Measurements from ENCODE around the gene S1PR5.
"Not testable (repeated sequence)": the region's sequence is repeated elsewhere in the genome, so short reads cannot be mapped to it uniquely, and the experiment has no call there.

S1PR5 gene

DNA sequence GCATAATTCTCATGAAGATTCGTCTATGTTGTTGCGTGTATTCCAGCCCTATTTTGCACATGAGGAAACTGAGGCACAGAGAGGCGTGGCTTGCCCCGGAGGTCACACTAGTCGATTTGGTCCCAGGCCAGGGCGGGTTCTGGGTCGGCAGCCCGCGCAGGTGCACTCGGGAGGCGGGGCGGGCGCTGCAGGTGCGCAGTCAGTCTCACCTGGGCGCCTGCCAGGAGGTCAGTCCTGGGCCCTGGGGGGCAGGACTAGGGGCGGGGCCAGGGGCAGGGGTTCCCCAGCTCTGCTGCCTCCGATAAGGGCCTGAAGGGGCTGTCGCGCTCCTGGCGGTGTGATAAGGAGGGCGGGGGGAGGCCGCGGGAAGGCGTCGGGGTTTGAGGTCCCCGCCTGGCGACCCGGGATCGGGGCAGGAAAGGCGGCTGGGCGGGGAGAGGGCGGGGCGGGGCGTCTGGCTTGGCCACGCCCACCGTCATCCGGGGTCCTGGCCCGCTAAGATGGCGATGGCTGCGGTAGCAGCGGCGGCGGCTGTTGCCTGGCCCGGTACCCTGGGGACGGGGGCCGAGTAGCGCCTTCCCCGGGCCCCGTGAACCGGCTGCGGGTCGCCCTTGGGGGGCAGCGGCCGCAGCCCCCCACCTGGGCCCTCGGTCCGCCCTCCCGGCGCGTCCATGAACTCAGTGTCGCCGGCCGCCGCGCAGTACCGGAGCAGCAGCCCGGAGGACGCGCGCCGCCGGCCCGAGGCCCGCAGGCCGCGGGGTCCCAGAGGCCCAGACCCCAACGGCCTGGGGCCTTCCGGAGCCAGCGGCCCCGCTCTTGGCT is 26.4 kb upstream of the S1PR5 start, which contains the start of gene ATG4D:
TSS of gene ATG4D (plus strand) at position 485 of the 822 bp plus-strand sequence. CDS start at position 672, 187 bp downstream.
- peak; percentile 34 for DNase-seq

DNA sequence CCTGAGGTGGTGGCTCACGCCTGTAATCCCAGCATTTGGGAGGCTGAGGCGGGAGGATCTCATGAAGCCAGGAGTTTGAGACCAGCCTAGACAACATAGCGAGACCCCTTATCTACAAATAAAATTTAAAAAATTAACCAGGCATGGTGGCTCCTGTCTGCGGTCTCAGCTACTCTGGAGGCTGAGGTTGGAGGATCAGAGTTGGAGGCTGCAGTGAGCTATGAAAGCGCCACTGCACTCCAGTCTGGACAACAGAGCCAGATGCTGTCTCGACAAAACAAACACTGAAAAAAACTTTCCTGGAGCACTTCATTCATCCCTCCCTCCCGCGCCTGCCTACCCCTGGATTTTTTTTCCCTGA is 25.8 kb upstream of the S1PR5 start:
- no peak for DNase-seq

DNA sequence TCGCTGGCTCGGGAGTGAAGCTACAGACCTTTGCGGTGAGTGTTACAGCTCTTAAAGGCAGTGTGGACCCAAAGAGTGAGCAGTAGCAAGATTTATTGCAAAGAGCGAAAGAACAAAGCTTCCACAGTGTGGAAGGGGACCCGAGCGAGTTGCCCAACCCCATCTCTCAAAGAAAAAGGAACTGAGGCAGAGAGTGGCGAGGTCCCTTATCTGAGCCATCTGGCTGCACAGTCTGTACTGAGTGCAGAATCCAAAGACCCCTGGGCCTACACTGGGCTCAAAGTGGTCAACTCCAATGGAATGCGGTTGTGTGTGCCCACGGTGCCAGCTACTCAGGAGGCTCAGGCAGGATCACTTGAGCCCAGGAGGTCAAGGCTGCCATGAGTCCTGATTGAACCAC is 21.8 kb upstream of the S1PR5 start:
- DNase-seq = not testable (repeated sequence)

DNA sequence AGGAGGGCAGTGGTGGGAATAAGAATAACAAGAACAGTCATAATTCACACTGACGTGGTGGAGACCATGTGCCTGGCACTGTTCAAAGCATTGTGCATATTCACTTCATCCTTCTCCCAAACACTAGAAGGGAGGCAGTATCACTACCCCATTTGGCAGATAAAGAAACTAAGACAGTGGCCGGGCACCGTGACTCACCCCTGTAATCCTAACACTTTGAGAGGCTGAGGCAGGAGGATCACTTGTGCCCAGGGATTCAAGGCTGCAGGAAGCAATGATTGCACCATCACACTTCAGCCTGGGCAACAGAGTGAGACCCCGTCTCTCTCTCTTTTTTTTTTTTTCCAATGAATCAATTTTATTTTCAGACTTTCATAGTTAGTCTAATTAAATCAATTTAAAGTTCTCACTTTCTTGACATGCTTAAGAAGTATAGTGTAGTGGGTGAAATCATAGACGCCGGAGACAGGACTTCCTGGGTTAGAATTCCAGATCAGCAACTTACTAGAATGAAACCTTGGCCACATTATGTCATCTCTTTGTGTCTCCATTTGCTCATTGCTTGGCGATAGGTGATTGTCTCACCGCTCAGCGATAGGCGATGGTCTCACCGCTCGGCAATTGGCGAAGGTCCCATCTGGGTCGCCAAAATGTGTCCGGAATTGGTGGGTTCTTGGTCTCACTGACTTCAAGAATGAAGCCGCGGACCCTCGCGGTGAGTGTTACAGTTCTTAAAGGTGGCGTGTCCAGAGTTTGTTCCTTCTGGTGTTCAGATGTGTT is 21.1 kb upstream of the S1PR5 start:
- DNase-seq = no peak

DNA sequence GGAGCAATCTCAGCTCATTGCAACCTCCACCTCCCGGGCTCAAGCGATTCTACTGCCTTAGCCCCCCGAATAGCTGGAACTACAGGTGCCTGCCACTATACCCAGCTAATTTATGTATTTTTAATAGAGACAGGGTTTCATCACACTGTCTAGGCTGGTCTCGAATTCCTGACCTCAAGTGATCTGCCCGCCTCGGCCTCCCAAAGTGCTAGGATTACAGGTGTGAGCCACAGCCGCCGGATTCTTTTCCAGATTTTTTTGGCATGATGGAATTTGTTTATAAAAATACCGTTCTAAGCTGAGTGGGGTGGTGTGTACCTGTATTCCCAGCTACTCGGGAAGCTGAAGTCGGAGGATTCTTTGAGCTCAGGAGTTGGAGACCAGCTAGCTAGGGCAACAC is 20.4 kb upstream of the S1PR5 start:
- no peak for DNase-seq

DNA sequence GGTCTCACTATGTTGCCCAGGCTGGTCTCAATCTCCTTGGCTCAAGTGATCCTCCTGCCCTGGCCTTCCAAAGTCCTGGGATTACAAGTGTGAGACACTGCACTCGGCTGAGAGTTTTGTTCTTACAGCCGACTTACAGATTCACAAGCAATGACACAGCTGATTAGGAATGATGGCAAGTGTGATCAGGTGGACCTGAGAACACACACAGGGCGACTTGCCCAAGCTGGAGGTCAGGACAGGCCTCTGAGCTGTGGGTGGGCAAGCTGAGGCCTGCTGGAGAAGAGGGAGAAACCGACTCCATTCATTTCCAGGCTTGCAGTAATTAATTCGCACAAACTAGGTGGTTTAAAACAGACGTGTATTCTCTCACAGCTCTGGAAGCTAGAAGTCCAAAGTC is 18.4 kb upstream of the S1PR5 start:
- no peak for DNase-seq

DNA sequence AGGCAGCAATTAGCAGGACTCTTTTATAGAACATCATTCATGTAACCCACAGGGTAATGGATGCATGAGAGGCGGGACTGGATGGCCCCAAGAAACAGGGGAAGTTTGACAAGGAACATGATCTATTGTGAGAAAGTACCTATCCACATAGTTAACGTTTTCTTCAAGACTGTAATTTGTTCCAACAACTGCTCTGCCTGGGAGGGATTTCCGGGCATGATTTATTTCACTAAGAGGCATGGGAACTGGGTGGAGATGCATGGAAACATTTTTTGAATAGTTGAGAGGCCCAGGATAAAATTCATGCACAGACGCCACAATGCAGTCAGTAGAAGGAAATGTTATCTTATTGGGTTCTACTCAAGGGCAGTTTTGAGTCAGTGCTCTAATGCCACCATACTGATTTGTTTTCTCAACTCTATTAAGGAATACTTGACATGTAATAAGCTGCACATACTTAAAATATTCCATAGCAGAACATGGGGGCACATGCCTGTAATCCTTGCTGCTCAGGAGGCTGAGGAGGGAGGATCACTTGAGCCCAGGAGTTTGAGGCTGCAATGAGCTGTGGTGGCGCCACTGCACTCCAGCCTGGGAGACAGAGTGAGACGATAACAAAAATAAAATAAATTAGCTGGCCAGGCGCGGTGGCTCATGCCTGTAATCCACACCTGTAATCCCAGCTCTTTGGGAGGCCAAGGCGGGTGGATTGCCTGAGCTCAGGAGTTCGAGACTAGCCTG is 16.6 kb upstream of the S1PR5 start:
- no peak for DNase-seq

DNA sequence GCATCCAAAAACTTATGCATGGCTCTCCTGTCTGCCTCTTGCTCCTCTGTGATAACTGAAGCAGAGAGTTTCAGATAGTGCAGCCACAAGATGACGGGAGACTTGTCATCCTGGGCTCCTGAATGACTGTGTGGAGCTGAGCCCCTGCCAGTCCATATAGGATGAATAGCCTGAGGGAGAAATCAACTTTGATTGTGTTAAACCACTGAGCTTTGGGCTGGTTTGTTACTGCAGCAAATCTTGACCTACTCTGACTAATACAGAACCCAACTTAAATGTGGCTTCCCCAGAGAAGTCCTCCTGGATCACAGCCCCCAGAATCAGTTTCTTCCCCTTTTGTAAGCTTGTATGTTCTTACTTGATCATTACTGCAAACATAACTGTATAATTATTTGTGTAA is 15.2 kb upstream of the S1PR5 start:
- DNase-seq = no peak

DNA sequence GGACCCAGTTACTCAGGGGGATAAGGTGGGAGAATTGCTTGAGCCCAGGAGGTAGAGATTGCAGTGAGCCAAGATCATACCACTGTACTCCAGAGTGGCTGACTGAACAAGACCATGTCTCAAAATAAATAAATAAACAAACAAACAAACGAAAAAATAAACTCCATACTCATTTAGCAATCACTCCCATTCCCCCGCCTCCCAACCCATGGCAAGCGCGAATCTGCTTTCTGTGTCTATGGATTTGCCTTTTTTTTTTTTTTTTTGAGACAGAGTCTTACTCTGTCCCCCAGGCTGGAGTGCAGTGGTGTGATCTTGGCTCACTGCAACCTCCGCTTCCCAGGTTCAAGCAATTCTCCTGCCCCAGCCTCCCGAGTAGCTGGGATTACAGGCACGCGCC is 9.6 kb upstream of the S1PR5 start:
- DNase-seq = not testable (repeated sequence)

DNA sequence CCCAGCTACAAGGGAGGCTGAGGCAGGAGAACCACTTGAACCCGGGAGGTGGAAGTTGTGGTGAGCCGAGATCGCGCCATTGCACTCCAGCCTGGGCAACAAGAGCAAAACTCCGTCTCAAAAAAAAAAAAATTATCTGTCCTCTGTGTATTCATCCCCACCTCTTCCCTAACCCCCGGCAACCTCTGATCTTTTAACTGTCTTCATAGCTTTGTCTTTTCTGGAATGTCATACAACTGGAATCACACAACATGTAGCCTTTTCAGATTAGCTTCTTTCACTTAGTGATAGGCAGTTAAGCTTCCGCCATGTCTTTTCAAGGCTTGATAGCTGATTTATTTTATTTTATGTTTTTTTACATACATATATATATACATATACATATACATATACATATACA is 8.4 kb upstream of the S1PR5 start:
- no peak for DNase-seq

DNA sequence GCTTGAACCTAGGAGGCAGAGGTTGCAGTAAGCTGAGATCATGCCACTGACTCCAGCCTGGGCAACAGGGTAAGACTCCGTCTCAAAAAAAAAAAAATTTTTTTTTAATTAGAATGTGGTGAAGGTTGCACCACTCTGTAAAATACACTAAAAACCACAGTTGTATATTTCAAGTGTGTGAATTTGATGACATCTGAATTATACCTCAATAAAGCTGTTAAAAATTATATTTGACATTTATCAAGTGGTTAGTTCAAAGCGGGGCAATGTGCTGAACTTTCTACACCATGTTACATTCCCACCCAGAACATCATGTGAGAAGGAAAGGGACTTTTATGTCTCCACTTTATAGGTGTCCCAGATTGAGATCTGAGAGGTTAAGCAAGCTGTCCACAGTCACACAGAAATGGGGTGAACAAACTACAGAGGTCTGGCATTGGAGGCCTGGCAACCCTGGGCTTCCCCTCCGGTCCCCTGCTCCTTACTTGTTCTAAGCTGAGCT is 5.9 kb upstream of the S1PR5 start:
- no peak for DNase-seq

DNA sequence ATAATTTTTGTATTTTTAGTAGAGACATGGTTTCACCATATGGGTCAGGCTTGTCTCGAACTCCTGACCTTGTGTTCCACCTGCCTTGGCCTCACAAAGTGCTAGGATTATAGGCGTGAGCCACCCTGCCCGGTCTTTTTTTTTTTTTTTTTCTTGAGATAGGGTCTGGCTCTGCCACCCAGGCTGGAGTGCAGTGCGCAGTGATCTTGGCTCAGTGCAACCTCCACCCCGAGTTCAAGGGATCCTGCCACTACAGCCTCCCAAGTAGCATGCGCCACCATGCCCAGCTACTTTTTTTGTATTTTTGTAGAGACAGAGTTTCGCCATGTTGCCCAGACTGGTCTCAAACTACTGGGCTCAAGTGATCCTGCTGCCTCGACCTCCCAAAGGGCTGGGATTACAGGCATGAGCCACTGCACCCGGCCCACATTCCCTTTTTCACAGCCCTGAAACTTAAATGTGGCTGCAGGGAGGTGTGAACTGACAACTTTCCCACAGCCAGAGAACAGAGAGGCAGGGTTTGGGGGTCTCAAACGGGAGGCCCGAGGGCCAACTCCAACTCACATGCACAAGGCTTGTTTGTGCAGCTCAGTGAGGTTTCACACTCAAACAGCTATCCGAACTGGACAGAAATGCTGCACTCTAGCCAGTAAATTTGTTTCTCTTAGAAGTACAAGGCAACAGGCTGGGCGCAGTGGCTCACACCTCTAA is 4.4 kb upstream of the S1PR5 start:
- DNase-seq = no peak

DNA sequence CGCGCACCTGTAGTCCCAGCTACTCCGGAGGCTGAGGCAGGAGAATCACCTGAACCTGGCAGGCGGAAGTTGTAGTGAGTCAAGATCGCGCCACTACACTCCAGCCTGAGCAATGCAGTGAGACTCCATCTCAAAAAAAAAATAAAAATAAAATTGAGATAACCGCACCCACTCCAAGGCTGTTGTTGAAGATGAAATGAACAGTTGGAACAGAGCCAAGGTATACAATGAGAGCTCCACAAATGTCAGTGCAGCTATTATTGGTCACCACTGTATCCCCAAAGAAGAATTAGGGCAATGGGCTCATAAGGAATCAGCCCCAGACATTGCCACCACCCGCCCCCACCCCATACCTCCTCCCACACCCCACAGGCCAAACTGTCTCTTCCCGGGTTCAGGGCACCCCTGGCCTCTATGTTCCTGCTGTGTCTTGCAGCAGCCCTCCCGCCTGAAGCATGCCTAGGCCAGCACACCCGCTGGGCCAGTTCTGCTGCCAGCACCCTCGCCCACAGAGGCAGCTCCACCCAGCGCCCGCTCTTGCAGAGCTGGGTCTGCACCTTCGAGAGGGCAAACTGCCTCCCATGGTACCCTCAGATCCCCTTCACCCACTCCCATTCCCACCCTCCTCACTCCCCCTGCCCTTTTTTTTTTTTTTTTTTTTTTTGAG is 3.5 kb upstream of the S1PR5 start:
- DNase-seq = no peak

DNA sequence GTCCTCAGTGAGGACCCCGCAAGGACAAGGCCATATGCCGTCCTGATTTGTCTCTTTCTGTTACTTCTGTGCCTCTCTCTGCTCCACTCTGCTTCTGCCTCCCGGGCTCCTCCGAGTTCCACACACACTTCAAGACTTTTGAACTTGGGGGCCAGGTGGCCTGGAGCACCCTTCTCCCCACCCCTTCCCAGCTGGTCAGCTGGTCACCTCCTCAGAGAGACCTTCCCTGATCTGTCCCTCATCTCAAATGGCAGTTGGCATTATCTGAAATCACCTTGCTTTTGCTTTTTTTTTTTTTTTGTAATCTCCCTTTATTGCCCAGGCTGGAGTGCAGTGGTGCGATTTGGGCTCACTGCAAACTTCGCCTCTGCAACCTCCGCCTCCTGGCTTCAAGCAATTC is 2.2 kb upstream of the S1PR5 start:
- DNase-seq = no peak

DNA sequence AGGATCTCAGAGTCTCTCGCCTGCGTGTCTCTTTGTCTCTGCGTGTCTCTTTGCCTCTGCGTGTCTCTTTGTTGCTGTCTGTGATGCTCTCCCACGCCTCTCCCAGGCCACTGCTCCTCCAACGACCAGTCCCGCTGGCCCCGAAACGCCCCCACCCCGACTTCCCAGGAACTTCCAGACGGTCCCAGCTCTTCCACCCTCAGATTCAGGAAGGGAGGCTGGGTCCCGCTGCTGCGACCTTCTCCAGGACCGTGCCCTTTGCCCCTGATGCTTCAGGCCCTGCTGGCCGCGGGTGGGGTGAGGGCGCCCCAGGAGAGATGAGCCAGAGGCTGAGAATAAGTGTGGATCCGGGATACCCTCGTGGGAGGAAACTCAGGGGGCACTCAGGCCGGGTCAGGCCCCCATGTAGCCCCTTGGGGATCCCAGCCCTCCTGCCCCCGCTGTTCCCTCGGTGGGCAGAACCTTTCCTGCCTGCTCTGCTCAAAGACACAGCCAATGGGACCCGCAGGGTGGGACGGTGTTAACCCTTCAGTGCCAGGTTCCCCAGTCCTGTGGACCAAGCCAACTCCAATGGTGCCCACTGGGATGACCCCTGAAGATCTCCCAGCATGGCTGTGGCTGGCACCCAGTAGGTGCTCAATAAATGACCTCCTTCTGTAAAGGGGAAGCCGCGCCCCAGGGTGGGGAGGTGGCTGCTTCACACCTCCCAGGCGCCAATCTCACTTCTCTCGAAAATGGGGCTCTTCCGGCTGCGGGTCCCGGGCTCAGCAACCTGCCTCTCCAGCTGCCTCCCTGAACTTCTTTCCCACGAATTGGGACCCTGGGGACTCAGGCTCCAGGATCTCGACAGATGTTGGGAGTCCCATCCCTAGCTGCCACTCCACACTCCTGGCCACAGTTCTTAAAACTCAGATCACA is 1.5 kb upstream of the S1PR5 start:
- DNase-seq = no peak

DNA sequence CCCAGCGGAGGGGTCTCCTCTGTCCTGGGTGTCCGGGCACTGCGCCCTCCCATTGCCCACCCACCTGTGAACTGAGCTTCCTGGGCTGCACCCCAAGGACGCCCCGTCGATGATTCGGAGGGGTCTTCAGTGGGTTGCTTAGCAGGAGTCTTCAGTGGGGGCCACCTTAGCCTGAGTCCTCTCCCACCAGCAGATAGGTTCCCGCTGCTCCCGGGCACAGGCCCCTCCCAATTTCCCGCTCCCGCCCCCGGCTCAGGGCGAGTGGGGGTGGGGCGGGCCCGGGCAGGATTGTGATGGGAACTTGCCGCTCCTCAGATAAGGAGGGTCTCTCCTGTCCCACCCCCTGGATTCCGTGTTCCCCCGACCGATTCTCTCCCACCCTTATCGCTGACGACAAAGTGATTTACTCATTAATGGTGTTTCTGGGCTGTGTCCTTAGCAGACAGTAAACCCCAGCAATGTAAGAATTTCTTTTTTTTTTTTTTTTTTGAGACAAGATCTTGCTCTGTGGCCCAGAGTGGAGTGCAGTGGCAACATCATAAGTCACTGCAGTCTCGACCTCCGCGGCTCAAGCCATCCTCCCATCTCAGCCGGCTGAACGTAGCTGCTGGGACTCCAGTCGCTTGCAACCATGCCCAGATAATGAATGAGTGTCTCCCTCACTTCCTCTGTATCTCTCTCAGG is 655 bp upstream of the S1PR5 start:
- no peak for DNase-seq

DNA sequence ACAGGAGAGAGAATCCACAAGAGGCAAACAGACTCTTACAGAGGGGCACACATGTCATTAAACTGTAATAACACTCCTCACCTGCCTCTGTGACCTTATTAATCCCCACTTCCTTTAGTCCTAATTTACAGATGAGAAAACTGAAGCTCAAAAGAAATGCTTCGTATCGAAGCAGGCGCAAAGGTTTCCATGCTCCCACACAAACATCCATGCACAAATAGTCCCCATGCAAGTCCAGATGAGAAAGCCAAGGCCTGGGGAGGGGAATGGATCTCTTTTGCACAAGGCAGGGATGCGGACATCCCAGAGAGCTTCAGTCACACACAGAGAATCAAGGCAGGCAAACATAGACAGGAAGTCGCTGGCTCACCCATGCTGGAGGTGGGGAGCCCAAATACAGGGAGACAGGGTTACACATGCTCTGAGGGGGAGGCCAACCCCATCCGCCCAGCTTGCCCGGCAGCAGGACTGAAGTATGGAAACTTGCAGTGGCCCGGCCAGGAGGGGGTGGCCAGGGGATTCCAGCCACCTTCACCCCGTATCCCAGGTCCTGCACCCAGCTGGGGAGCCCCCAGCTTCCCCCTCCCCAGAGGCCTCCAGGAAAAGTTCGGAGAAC is 468 bp downstream of the S1PR5 start:
- no peak for DNase-seq

DNA sequence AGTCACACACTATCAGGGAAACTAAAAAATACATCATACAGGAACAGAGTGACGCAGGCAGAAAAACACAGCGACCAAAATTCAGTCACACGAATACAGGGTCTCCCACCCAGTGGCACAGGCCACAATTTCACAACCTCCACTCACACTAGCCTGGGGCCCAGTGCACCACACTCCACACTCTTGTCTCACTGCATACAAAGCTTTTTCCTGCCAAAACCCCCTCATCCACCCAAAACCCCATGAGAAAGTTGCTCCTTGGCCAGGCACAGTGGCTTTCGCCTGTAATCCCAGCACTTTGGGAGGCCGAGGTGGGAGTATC is 1.2 kb downstream of the S1PR5 start:
- no peak for DNase-seq

DNA sequence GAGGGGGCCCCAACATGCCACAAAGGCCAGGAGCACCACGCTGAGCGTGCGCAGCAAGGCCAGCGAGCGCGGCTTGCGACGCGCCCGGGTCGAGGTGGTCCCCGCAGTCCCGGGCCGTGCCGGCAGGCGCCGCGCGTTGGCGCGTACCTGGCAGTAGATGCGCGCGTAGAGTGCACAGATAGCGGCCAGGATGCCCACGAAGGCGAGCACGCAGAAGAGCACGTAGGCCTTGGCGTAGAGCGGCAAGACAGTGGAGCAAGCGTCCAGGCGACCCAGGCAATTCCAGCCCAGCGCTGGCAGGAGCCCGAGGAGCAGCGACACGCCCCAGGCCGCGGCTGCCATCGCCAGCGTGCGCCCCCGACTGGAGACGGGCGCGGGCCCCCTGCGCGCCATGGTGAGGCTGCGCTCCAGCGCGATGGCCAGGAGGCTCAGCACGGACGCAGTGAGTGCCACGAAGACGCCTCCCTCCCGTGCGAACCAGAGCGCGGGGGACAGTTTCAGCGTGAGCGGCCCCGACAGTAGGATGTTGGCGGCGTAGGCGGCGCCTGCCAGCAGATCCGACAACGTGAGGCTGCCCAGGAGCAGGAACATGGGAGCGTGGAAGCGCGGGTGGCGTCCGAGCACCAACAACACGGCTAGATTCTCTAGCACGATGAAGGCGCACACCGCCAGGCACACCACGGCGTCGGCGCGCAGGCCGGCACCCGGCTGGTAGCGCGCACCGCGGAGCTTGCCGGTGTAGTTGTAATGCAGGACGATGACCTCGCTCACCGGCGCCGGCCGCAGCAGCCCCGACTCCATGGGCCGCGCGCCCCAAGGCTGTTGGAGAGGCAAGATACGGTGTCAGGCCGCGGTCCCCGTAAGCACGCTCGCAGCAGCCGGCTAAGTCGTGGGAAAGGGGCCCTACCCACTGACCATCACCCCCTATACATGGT is 2.8 kb downstream of the S1PR5 start:
- no peak for DNase-seq
